Esophagus muscularis mucosa (tissue), 4 donors: ENCODE data around the gene YPEL2. TPM values are rescaled to one million over a fixed set of nuclear protein-coding genes. Genes with fewer than 3 reads are reported as not detected.

Experiments
- DNase-seq: peaks from one replicate; pipeline ENCODE4 v3.0.0-alpha.2; 2017; ENCODE audit errors: extremely low spot score
- H3K27ac ChIP-seq, 4 donors: fragments of 200-600 bp; sonication (generic); replicated peaks in 1 of 4; 1 replicate in 3 of 4; 2 replicates in 1 of 4; pipeline ENCODE4 v1.5.1; 2016 to 2019; ENCODE audit warnings: mild to moderate bottlenecking in 1 of 4
- H3K27me3 ChIP-seq, 4 donors: fragments of 200-600 bp; sonication (generic); one replicate each; pipeline versions ENCODE4 v1.5.1 to v1.6.0; 2016 to 2019
- H3K36me3 ChIP-seq, 4 donors: fragments of 200-600 bp; sonication (generic); one replicate each; pipeline ENCODE4 v1.5.1; 2016 to 2019
- H3K4me1 ChIP-seq, 4 donors: fragments of 200-600 bp; sonication (generic); one replicate each; pipeline ENCODE4 v1.5.1; 2016 to 2019
- H3K4me3 ChIP-seq, 4 donors: fragments of 200-600 bp; sonication (generic); 1 replicate in 2 of 4; 2 replicates in 2 of 4; pipeline ENCODE4 v1.5.1; 2016 to 2019; ENCODE audit warnings: mild to moderate bottlenecking in 4 of 4, moderate library complexity in 1 of 4
- H3K9me3 ChIP-seq, 4 donors: fragments of 200-600 bp; sonication (generic); 1 replicate in 3 of 4; 2 replicates in 1 of 4; pipeline ENCODE4 v1.5.1; 2016 to 2019
- EP300 ChIP-seq: sonication (generic); formaldehyde crosslinking; IDR thresholded peaks from one replicate; pipeline ENCODE4 v1.6.1; 2017; ENCODE audit warnings: antibody characterized with exemption
- POLR2A ChIP-seq: fragments of 450-650 bp; IDR thresholded peaks from one replicate; pipeline ENCODE4 v1.6.1; 2017; ENCODE audit warnings: antibody characterized with exemption, moderate library complexity, mild to moderate bottlenecking, low read depth
- POLR2AphosphoS5 ChIP-seq, 2 donors: sonication (generic); formaldehyde crosslinking; IDR thresholded peaks; one replicate each; pipeline ENCODE4 v1.6.1; 2017; ENCODE audit warnings: antibody characterized with exemption in 2 of 2
- WGBS: methylation state at CpG from one replicate; pipeline ENCODE4 v1.1.5; 2018; 5-methylcytosine and 5-hydroxymethylcytosine counted together
- intact Hi-C: fragments of 100-400 bp; cut with DNase I; formaldehyde crosslinking; loops from one replicate; pipeline ENCODE4 v1.15.1; 2023
- total RNA-seq, 4 donors: library from RNA; depleted of rRNA; stranded (reverse); fragments of >200 nt; gene quantifications; one replicate each; pipeline versions ENCODE4 v1.1.0 to v1.2.1, GENCODE V29; 2016
- TF ChIP-seq, protein P1 (sequence below), 3 experiments: fragments of 200-600 bp in 2 of 3; fragments of 450-650 bp in 1 of 3; sonication (generic) in 2 of 3; IDR thresholded peaks; one replicate each; pipeline ENCODE4 v1.5.1; 2017 to 2019; ENCODE audit warnings: antibody characterized with exemption in 3 of 3, mild to moderate bottlenecking in 2 of 3, moderate library complexity in 1 of 3

The YPEL2 gene
- total RNA-seq, 4 donors from 2014 or later = 27.7 to 62.9 (median 28.8) TPM

DNA sequence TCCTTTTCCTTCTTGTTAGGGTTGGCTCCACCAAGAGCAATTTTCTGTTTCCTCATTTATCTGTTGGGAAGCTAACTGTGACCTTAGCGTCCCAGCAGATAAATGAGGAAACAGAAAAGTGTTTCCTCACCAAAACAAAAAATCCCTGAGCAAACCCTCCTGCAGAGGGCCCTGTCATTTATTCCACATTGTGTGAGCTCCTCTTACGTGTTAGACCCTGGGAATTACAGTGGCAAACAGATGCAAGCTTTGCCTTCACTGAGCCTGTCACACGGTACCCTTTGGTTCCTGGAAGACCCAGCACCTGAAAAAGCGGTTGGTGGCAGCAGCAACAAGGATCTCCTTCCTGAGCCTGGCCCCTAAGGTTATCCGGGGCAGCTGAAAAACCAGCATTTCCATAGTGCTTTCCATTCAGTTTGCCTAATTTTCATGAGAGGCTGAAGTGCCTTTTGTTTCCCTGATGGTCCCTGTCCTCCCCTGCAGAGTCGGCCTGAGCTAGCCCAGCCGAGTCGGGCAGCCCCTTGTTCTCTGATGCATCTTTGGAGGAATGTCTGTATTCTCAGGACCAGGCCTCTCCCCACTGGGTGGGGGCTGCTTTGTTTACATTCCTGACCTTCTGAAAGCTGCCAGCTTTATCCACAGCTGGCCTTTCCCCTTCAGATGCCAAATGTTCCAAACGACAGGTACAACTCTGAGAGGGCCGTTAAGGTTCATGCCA is 34.7 kb downstream of the YPEL2 start:
- Histone ChIP-seq H3K9me3 (no peaks in the 10 kb centered on the region), H3K27ac (peak overlapping the region; percentile 90 to 92 (median 91)), H3K4me1 (peaks cover 95 to 100% (median 98%) of the 10 kb centered on the region in 4 donors), H3K36me3 (peaks cover 0 to 5% (median 0%) of the 10 kb centered on the region in 4 donors), H3K4me3 (peak overlapping the region in 2 of 4 donors; percentile 5 to 12), H3K27me3 (no peaks in the 10 kb centered on the region)
- 27% methylated on average over 10 of the region's 10 CpGs for WGBS
- TF ChIP-seq EP300 = no peak
- no peak for TF ChIP-seq POLR2A
- peak in 1 of 2 donors; percentile 23 for TF ChIP-seq POLR2AphosphoS5 (IDR thresholded peaks at IDR 0.05)
- TF ChIP-seq, protein P1, sequence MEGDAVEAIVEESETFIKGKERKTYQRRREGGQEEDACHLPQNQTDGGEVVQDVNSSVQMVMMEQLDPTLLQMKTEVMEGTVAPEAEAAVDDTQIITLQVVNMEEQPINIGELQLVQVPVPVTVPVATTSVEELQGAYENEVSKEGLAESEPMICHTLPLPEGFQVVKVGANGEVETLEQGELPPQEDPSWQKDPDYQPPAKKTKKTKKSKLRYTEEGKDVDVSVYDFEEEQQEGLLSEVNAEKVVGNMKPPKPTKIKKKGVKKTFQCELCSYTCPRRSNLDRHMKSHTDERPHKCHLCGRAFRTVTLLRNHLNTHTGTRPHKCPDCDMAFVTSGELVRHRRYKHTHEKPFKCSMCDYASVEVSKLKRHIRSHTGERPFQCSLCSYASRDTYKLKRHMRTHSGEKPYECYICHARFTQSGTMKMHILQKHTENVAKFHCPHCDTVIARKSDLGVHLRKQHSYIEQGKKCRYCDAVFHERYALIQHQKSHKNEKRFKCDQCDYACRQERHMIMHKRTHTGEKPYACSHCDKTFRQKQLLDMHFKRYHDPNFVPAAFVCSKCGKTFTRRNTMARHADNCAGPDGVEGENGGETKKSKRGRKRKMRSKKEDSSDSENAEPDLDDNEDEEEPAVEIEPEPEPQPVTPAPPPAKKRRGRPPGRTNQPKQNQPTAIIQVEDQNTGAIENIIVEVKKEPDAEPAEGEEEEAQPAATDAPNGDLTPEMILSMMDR (IDR thresholded peaks at IDR 0.05) = peak in 1 of 3 experiments; percentile 16
- intact Hi-C loops = no loop called here
- DNase-seq = no peak

DNA sequence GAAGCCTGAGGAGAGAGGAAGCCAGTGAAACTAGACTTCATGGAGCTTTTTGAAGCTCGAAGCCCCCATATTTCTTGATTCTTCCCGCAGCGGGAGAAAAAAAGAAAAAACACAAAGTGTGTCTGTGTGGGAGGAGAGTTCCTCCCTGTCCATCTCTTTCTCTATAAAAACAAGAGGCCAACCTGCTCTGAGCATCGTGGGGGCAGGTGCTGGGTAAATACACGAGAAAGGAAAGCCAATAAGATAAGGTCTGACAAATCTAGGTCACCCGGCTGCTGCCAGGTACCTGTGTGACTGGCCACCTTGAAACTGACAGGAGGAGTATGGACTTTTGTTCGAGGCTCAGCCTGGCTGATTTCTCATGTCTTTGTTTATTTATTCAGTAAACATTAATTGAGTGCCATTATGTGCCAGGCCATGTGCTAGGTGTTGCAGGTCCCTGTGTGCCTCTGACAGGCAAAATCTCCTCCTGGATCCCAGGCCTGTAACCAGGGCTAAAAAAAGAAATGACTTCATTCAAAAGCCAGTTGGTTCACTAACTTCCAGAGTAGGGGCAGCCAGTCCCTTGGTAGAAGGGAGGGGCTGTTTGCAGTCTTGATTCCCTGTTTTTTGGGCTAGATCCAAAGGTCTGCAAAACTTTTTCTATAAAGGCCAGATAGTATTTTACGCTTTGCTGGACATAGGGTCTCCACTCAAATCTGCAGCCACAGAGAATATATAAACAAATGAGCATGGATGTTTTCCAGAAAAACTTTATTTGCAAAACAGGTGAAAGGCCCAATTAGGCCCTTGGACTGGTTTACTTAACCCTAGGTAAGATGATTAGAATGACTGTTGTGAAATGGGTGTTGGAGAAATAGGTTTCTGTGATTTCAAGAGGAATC is 35.6 kb downstream of the YPEL2 start:
- H3K27me3 ChIP-seq = no peaks in the 10 kb centered on the region
- DNase-seq = no peak
- H3K9me3 ChIP-seq = no peaks in the 10 kb centered on the region
- H3K27ac ChIP-seq = peak overlapping the region; percentile 90 to 92 (median 91)
- TF ChIP-seq POLR2AphosphoS5 (IDR thresholded peaks at IDR 0.05) (peak; percentile 51 to 71), EP300 (no peak)
- intact Hi-C loops = no loop called here
- H3K4me3 ChIP-seq = peak overlapping the region in 2 of 4 donors; percentile 5 to 12
- peaks cover 95 to 100% (median 99%) of the 10 kb centered on the region in 4 donors for H3K4me1 ChIP-seq
- H3K36me3 ChIP-seq = peaks cover 0 to 5% (median 0%) of the 10 kb centered on the region in 4 donors
- WGBS = 24% methylated on average over 8 of the region's 8 CpGs

DNA sequence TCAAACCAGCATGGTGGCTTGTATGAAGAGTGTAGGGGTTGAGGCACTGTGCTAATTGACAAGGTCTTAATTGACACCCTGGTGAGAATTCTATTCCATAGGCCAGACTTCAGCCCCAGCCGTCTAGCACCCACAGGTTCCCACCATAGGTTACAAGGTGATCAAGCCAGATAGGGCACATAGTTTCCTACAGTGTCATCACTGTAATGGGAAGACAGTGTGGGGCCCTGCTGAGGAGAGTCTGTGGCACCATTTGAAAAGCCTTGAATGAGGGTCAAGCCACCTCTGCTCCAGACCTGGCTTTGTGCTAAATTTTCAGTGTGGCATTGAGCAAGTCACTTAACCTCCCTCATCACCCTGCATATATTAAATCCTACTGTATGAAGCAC is 36.2 kb downstream of the YPEL2 start:
- Histone ChIP-seq H3K36me3 (peaks cover 0 to 5% (median 0%) of the 10 kb centered on the region in 4 donors), H3K27ac (peak overlapping the region; percentile 90 to 92 (median 91)), H3K4me1 (peaks cover 95 to 100% (median 99%) of the 10 kb centered on the region in 4 donors), H3K9me3 (no peaks in the 10 kb centered on the region), H3K27me3 (no peaks in the 10 kb centered on the region), H3K4me3 (no peak overlapping the region)
- no peak for DNase-seq
- intact Hi-C loops = no loop called here
- no peak for TF ChIP-seq POLR2AphosphoS5 (IDR thresholded peaks at IDR 0.05)
- no peak for TF ChIP-seq POLR2A
- TF ChIP-seq, protein P1 (IDR thresholded peaks at IDR 0.05) = no peak
- no peak for TF ChIP-seq EP300
- WGBS = 56% methylated on average over 1 of the region's 1 CpG

- Histone ChIP-seq H3K36me3 (no peaks in the 10 kb centered on the region), H3K9me3 (no peaks in the 10 kb centered on the region), H3K27ac (peak overlapping the region; percentile 90 to 92 (median 91)), H3K4me1 (peaks cover 95 to 100% (median 99%) of the 10 kb centered on the region in 4 donors), H3K4me3 (no peak overlapping the region), H3K27me3 (no peaks in the 10 kb centered on the region)
- TF ChIP-seq EP300 = no peak
- TF ChIP-seq POLR2A = no peak
- TF ChIP-seq, protein P1 (IDR thresholded peaks at IDR 0.05) = no peak
- no peak for TF ChIP-seq POLR2AphosphoS5 (IDR thresholded peaks at IDR 0.05)
- no peak for DNase-seq
- 72% methylated on average over 7 of the region's 7 CpGs for WGBS
- intact Hi-C loops = no loop called here
Observed at GRCh38 chr17:59368218-59368857, 36.9 kb downstream of the YPEL2 start.
